NCI-H1436 treated with DMSO at 0.1 percent for 48 hours (cell line): ENCODE results near the gene MMADHC.

ENCODE experiments used
- DNase-seq: peaks from one replicate; lab custom pipeline; 2025; lab: John Stamatoyannopoulos, UW

Gene MMADHC

GRCh38 chr2:149556452-149556851 is 31.1 kb downstream of the MMADHC start:
- DNase-seq, result no peak

- DNase-seq, result no peak
These were observed 34.7 kb downstream of the MMADHC start for GRCh38 chr2:149552830-149553229.

GRCh38 chr2:149552226-149552625 is 35.3 kb downstream of the MMADHC start:
- no peak for DNase-seq

- no peak for DNase-seq
These were observed 42.9 kb downstream of the MMADHC start for GRCh38 chr2:149544692-149545091.

- no peak for DNase-seq
These were observed 43.7 kb downstream of the MMADHC start for GRCh38 chr2:149543845-149544244.

- DNase-seq, result no peak
These were observed 47.4 kb downstream of the MMADHC start for GRCh38 chr2:149540138-149540537.

GRCh38 chr2:149538138-149538833 is 49.3 kb downstream of the MMADHC start:
- DNase-seq, result no peak

- no peak for DNase-seq
These were observed 50.4 kb downstream of the MMADHC start for GRCh38 chr2:149537092-149537726.

- DNase-seq, result no peak
These were observed 50.9 kb downstream of the MMADHC start for GRCh38 chr2:149536649-149537048.

- no peak for DNase-seq
These were observed 52.9 kb downstream of the MMADHC start for GRCh38 chr2:149534674-149535073.

- no peak for DNase-seq
These were observed 58.6 kb downstream of the MMADHC start for GRCh38 chr2:149528983-149529382.

GRCh38 chr2:149527998-149528755 is 59.4 kb downstream of the MMADHC start:
- no peak for DNase-seq

- DNase-seq, result no peak
These were observed 60.9 kb downstream of the MMADHC start for GRCh38 chr2:149526689-149527088.

- no peak for DNase-seq
These were observed 62.3 kb downstream of the MMADHC start for GRCh38 chr2:149525323-149525722.
